A549 (cell line): ENCODE data around the gene SRGAP3.

ENCODE experiments used
- BCL3 ChIP-seq: fragments of >200 bp; sonication (Bioruptor Twin); formaldehyde crosslinking; IDR thresholded peaks from 3 replicates; pipeline ENCODE4 v1.6.1; 2016
- CHD4 ChIP-seq: fragments of 200-600 bp; sonication (generic); IDR thresholded peaks from 2 replicates; pipeline ENCODE4 v1.6.1; 2016; ENCODE audit warnings: antibody characterized with exemption, mild to moderate bottlenecking, borderline replicate concordance
- EP300 ChIP-seq, 2 experiments: fragments of >200 bp; sonication (Bioruptor Twin); formaldehyde crosslinking; IDR thresholded peaks; 2 replicates in 1 of 2; 3 replicates in 1 of 2; pipeline ENCODE4 v1.6.1; 2016 to 2017
- HDAC2 ChIP-seq: fragments of 200-600 bp; sonication (generic); IDR thresholded peaks from 2 replicates; pipeline ENCODE4 v1.6.1; 2016
- JUNB ChIP-seq: fragments of >200 bp; sonication (Bioruptor Twin); formaldehyde crosslinking; IDR thresholded peaks from 2 replicates; pipeline ENCODE4 v1.6.1; 2016
- MAFK ChIP-seq: fragments of 450-650 bp; IDR thresholded peaks from 2 replicates; pipeline ENCODE4 v1.6.1; 2014; ENCODE audit not compliant: partially characterized antibody
- MAX ChIP-seq: IDR thresholded peaks from 2 replicates; pipeline ENCODE4 v1.6.1; 2012
- PBX3 ChIP-seq: IDR thresholded peaks from 2 replicates; pipeline ENCODE4 v1.6.1; 2012
- POLR2A ChIP-seq: IDR thresholded peaks from 2 replicates; pipeline ENCODE4 v1.6.1; 2012; ENCODE audit warnings: mild to moderate bottlenecking, low read length
- POLR2AphosphoS2 ChIP-seq: conservative IDR thresholded peaks from 2 replicates; pipeline ENCODE4 v1.6.1; 2012; ENCODE audit warnings: low read length, improper control_type of control experiment, inconsistent platforms
- RNF2 ChIP-seq: fragments of 200-600 bp; sonication (generic); IDR thresholded peaks from 2 replicates; pipeline ENCODE4 v1.6.1; 2016; ENCODE audit warnings: low read depth, mild to moderate bottlenecking, antibody characterized with exemption, moderate library complexity, borderline replicate concordance
- ZFP36 ChIP-seq: fragments of 450-650 bp; IDR thresholded peaks from 2 replicates; pipeline ENCODE4 v1.6.1; 2014; ENCODE audit warnings: borderline replicate concordance; ENCODE audit not compliant: partially characterized antibody
- TF ChIP-seq, protein P1 (sequence below): fragments of >200 bp; sonication (Bioruptor Twin); formaldehyde crosslinking; IDR thresholded peaks from 3 replicates; pipeline ENCODE4 v1.5.1; 2016
- TF ChIP-seq, protein P2 (sequence below): fragments of 450-650 bp; IDR thresholded peaks from 2 replicates; pipeline ENCODE4 v1.6.1; 2014; ENCODE audit warnings: antibody characterized with exemption

- TF ChIP-seq POLR2A = no peak
- TF ChIP-seq, protein P1, sequence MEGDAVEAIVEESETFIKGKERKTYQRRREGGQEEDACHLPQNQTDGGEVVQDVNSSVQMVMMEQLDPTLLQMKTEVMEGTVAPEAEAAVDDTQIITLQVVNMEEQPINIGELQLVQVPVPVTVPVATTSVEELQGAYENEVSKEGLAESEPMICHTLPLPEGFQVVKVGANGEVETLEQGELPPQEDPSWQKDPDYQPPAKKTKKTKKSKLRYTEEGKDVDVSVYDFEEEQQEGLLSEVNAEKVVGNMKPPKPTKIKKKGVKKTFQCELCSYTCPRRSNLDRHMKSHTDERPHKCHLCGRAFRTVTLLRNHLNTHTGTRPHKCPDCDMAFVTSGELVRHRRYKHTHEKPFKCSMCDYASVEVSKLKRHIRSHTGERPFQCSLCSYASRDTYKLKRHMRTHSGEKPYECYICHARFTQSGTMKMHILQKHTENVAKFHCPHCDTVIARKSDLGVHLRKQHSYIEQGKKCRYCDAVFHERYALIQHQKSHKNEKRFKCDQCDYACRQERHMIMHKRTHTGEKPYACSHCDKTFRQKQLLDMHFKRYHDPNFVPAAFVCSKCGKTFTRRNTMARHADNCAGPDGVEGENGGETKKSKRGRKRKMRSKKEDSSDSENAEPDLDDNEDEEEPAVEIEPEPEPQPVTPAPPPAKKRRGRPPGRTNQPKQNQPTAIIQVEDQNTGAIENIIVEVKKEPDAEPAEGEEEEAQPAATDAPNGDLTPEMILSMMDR = no peak
- no peak for TF ChIP-seq JUNB
- TF ChIP-seq RNF2 = no peak
- TF ChIP-seq, protein P2, sequence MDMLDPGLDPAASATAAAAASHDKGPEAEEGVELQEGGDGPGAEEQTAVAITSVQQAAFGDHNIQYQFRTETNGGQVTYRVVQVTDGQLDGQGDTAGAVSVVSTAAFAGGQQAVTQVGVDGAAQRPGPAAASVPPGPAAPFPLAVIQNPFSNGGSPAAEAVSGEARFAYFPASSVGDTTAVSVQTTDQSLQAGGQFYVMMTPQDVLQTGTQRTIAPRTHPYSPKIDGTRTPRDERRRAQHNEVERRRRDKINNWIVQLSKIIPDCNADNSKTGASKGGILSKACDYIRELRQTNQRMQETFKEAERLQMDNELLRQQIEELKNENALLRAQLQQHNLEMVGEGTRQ = no peak
- no peak for TF ChIP-seq ZFP36
- no peak for TF ChIP-seq MAFK
- no peak for TF ChIP-seq BCL3
- no peak for TF ChIP-seq MAX
- TF ChIP-seq CHD4 = no peak
- no peak for TF ChIP-seq EP300 (IDR thresholded peaks at IDR 0.05)
- TF ChIP-seq PBX3 = no peak
- TF ChIP-seq HDAC2 = no peak
- TF ChIP-seq POLR2AphosphoS2 = no peak
Observed at GRCh38 chr3:9248522-9249271, 749 bp downstream of the SRGAP3 start.
